GM21515 (cell line): ENCODE data around the gene MYBBP1A.

Experiments
- ATAC-seq: cut with Tn5 transposase; IDR thresholded peaks from one replicate; pipeline ENCODE4 v1.9.1; 2021; ENCODE audit not compliant: unreplicated experiment

Gene MYBBP1A

DNA sequence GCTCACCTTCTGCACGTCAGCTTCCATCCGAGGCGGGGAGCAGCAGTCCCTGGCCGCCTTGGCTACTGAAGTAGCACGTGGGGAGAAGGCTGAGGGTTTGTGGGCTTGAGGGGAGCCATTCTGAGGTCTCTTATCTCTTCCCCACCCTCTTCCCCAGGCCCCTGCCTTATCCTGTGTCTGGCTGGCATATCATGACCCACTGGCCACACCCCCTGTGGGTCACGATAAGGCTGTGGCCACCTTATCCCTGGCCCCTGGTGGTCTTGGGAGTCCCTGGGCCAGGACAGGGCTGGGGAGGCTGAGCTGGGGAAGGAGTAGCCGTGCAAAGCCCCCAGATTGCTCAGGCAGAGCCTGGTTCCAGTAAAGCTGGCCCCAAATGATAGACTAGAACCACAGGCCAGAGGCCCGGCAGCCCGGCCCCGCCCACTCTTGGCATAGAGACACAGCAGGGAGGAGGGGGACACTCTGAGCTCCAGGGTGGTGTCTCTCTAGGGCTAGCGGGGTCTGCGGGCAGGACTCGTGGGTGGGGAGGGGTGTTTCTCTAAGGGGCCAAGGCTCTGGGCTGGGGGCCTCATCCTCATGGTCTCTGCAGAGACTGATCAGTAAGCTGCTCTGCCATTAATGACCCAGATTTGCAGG lies 48.9 kb downstream of the MYBBP1A start:
- no peak for ATAC-seq

DNA sequence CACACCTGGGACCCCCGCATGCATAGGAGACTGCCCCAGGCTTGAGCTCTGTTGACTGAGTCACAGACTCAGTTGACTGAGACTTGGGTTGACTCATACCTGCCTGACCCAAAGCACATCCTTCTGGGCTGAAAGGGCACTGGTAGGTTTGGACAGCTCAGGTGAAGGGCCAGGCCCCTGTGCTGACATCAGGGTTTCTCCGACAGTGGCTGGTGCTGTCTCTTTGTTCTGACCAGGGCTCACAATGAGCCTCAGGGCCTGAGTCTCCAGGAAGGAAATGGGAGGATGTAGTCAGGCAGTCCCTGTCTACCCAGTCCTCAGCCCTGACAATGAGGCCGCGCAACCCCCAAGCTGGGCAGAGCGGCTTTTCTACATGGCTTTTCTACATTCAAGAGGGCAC lies 50.0 kb downstream of the MYBBP1A start:
- ATAC-seq: no peak

DNA sequence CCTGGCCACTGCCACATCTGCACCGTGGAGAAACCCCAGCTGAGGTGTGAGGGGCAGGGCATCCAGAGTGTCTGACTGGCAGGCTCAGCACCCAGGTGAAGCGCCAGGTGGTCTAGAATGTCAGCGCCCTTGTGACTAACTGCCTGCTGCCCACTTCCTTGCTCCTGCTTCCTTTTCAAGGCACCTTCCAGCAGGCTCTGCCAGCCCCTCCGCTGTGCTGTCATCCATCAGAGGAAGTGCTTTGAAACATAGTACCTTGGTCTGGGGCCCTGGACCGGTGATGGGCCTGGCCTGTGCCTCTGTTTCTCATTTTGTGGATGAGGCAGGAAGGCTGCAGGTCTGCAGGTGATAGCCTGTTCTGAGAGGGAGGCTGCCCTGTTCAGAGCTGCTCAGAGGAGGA lies 51.0 kb downstream of the MYBBP1A start:
- ATAC-seq: no peak

DNA sequence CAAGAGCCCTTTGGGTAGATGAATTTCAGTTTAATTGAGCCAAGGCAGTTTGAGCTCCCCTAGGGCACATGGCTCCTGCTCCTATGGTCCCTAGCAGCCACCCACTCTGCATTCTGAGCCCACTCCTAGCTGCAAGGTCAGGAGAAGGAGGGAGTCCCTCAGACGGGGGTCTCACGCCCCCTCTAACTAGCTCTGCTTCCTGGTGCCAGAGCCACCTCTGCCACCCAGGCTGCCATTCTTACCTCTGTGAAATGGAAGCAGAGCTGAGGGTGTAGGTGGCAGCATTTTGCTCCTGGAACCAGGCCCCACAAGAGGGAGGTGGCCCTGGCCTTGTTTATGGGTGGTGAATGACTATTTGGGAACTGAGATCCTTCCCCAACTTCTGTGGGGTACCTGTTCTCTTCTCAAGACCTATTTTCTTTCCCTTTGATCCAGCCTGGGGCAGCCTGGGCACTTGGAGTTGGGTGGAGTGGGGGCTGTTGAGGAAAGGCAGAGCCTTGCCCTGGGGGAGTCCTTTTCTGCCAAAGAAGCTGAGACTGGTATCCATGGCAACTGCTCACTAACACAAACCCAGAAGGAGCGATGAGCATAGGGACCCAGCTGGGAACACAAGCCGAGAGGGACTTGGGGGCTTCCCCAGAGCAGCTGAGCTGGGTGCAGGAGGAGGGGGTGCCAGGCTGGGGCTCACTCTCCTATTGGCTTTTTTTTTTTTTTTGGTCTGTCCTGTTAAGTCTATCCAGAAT lies 51.7 kb downstream of the MYBBP1A start:
- no peak for ATAC-seq

DNA sequence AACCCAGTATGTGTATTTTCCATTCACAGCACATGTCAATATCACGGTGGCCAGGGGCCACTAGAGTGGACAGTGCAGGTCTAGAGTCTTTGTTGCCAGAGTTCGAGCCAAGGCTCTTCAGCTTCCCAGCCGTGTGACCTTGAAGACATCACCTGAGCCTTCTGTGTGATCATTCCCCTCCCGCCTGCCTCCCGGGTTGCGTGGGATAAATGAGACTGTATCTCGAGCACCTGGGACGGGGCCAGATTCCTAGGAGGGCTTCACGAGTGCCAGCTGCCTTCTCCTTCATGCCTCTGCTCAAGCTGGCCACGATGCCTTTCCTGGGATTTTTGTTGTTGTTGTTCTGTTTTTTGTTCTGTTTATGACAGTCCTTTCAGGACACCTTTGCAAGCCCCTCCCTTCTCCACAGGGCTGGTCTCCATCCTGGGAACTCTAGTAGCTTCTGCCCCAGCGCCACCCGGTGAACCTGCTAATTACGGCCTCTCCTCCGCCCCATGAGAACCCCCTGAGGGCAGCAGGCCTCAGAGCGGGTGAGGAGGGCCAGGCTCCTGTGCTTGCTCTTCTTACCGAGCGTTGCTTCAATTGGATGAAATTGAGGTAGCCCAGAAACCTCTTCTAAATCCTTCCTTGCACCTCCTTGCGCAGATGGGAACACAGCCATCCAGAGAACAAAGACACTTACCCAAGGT lies 52.6 kb downstream of the MYBBP1A start:
- ATAC-seq: no peak

DNA sequence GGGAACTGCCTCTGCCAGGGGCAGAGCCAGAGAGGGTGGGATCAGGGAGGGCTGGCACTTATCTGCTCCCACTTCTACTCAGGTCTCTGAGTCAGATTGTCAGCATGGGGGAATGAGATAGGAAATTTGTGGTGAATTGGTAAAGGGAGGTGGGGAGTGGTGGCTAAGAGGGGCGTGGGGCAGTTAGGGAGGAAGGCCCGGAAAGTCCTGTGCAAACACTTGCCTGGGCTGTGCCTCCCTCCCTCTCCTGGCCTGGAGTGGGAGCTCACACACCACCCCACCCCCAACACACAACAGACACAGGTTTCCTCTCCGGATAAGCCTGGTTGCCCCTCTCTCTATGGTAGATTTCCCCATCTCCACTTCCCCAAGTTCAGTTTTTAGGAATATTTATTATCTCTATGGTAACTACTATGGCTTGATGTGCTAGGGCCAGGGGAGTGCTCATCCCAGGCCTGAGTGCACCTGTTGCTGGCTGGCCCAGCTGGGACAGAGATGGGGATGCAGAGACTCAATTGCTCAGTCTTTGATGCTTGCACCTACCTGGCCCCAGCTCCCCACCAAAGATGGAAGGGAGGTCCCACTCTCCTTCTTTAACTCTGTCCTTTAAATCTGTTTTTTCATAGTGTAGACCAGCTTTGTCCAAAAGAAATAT lies 53.8 kb downstream of the MYBBP1A start:
- no peak for ATAC-seq

DNA sequence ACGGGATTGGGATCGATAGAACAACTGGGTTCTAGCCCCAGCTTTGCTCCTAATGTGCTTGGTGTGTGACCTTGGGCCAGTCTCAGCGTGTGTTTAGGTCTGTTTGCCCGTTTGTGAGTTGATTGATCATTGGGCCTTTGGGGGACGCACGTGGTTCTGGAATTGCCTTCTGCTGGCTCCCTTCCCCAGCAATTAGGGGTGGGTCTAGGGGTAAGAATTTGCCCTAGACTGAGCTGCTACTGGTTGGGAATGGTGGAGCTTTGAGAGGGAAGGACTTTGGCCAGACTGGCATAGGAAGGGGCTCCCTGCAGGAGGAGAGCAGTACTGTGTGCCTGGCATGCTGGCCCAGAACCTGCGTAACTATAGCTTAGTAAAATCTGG lies 55.0 kb downstream of the MYBBP1A start:
- ATAC-seq: no peak

DNA sequence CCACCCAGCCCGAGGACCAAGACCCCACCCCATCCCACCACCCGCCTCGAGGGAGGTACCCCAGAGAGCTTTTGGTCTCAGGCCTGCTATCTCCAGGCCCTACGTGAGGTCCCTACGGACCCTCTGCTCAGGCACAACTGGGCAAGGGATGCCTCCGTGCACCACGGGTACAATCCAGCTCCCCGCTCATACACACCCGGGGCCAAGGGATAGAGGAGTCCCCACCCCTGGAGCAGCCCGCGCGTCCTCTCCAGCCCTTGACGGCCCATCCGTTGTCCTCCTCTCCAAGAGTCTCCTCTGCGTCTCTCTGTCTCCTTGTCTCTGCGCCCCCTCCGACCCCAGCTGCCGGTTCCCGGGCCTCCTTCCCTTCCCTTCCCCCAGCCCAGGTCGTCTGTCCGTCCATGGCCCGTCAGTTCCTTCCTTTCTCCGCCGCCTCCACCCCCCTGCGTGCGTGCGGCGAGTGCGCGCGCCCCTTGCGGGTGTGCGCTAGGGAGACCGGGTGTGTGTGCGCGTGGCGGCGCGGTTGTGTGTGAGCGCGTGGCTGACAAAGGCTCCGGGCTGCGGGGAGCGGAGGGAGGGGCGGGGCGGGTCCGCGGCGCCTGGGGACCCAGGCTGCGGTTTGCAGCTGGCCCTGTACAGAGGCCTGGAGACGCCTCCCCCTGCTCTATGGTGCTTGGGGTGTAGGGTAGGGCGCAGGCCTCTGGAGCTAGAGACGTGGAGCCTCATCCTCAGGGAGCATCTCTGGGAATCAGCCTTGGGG lies 55.6 kb downstream of the MYBBP1A start:
- no peak for ATAC-seq

DNA sequence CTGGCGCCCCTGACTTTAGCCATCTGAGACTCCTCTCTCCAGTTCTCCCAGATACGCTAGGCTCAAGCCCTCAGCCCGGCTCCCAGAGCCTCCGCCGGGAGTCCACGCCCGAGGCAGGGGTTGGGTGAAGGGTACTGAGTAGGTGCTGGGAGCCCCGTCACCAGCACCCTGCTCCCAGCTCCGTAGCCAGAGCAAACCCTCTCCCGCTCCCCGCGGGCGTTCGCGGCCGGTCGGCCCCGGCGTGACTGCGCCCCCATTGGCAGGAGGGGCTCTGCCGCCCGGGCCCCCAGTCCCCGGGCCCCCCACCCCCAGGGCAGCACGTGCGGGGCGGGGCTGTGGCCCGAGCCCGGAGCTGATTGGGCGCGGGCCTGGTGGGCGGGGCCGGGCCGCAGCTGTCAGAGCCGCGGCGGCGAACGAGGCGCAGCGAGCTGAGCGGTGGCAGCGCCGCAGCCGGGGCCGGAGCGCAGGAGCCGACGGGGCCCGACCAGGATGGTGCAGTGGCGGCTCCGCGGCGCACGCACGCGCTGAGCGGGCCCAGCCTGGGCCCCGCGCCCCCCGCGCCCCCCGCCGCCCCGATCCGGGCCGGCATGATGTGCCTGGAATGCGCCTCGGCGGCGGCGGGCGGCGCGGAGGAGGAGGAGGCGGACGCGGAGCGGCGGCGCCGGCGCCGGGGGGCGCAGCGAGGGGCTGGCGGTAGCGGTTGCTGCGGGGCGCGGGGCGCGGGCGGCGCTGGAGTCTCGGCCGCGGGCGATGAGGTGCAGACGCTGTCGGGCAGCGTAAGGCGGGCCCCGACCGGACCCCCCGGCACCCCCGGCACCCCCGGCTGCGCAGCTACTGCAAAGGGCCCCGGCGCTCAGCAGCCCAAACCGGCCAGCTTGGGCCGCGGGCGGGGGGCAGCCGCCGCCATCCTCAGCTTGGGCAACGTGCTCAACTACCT lies 56.5 kb downstream of the MYBBP1A start, which contains the start of gene SPNS2:
TSS of gene SPNS2 (plus strand) at position 421 of the 937 bp plus-strand sequence. CDS start at position 588, 167 bp downstream.
- no peak for ATAC-seq

DNA sequence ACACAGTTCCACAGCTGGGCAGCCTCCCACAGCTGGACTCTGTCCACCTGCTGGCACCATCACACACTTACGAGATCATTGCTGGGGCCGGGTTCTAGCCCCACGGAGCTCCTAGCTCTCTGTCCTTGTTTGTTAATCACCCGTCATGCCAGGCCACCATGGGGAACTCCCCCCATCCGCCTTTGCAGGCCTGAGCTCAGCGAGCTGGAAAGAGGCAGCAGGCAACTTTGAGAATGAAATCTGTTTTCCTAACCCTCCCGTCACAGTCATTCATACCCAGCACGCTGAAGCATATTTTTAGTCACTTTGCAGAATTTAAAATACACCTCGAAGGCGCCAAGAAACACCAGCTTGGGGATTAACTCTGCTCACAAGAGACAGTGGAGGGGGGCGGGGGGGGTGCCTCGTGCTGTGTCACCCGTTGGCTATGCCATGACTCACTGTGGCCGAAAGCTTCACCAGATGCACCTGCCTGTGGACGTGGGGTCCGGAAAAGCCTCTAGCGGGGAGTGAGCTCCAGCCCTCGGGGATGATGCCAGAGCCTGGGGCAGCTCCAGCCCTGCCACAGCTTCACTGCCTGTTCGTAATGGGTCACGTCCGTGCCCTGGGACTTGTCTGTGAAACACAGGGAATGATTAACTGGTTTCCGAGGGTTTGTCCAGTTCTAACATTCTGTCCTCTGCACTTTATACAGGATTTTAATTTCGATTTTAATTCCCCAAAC lies 57.9 kb downstream of the MYBBP1A start:
- no peak for ATAC-seq

DNA sequence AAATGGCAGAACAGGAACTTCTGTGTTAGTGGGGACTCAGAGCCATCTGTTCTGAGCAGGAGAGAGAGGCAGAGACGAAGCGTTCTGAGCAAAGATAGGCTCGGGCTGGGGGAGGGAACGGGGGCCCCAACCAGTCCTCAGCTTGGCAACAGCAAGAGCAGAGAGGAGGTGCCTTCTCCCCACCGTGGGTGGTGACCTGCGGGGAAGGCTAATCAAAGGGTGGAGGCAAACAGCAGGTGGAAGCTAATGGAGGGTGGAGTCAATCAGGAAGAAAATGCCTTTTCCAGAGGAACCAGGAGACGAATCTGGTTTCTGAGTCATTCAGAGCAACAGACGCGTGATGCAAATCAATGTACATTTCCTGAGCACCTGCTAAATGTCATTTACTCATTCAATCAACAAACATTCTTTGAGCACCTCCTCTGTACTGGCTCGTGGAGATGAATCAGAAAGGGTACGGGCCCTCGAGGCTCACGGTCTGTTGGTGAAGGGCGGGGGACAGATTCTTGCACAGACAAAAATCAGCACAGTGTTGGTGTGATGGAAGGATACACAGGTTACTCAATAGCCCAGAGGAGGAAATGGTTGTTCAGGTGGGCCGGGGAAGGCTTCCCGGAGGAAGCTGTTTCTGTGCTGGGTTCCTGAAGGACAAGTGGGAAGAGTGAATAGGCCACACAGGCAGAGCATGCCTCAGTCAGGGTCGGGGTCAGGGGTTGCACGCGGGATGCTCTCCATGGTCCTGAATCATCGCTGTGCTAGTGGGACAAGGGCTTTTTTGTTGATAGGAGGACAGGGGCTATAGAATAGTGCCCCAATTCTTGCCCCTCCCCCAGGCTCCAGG lies 62.2 kb downstream of the MYBBP1A start:
- ATAC-seq: no peak

DNA sequence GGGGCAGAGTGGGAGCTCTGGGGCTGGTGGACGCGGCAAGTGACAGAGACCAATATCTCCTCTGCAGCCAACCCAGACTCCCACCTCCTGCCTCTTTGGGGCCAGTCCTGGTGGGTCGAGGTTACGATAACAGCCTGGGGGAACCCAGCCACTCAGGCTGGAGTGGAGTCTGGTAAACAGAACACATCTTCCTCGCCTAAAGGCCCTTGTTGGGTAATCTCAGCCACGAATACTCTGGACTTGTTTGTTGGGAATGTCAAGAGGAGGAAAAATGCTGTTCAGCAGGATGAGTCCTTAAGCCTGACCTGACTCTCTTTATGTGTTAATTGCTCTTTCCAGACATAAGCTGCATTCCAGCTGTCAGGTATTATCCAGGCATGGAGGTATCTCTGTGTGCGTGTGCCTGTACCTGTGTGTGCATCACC lies 64.5 kb downstream of the MYBBP1A start:
- ATAC-seq: no peak

DNA sequence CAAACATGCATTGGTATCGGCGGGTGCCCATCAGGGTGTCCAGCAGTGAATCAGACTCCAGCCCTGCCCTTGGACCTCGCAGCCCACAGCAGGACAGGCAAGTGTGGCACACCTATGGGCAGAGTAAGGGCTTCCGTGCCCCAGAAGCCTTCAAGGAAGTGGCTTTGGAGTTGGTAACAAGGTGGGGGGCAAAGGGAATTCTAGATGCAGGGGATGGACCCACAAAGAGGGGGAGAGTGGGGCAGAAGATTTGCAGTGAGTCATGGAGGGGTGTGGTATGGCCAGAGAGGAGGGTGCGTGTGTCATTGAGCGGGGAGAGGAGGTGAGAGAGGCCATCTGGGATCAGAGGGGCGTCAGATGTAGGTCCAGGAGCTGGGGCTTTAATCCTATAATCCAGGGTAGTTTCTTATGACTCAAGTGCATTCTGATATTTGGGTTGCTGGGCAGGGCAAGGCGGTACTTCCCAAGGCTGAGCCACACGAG lies 65.0 kb downstream of the MYBBP1A start:
- no peak for ATAC-seq

DNA sequence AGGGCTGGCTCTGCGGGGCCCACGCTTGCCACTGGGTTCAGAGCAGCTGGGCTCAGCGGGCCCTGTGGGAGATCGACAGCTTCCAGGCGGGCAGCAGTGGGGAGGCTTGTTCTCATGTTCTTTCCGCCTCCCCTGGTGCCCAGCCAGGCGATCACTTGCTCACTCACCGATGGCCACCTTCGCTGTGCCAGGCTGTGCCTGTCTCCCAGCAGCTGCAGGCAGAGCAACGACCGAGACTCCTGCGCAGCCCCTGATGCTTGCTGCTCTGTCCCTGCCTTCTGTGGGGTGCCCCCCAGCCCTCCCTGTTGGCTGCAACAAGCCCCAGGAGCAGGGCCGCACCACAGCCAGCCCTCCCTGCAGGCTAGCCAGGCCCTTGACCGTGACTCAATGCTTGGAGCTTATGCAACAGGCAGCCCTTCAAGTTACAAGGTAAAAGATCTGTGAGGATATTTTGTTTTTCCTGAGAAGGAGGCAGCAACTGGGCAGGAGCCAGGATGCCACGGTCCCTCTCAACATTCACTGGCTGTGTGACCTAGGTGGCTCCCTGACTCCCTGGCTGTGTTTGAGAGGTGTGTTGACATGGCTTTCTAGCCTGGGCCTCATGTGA lies 66.1 kb downstream of the MYBBP1A start:
- no peak for ATAC-seq
